ENCODE measurements around the gene DAAM2.

The DAAM2 gene

DNA sequence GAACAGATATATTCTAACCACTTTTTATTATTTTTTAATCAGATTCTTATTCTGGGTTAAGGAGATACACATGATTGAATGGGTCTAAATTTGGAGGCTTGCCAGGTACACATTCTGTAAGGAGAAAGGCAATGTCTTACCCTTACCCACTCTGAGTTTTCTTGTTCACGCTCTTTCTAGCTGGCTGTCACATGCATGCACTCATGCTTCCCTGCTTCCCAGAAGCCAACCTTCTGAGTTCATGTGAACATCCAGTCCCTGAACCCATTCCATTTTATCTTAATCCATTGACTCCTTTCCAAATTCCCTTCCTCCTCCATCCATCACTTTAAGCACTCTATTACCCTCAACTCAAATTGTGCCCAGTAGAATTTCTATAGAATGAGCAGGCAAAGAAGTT, 159.5 kb downstream of the DAAM2 start:
- DNase-seq (ENCODE audit: low read depth in 2 of 2, low spot score in 1 of 2): no peak

DNA sequence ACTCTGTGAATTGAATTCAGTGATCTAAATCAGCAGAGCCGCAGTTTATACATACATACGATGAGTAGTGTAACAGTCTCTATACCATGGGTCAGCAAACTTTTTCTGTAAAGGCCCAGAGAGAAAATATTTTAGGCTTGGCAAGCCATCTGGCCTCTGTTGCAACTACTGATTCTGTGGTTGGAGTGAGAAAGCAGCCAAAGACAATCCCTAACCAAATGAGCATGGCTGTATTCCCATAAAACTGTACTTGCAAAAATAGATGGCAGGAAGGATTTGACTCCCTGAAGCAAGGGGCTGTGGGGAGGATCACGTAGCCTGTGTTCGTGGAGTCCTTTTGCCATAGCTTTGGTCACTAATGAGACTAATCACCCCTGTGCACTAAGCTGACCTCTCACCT, 160.0 kb downstream of the DAAM2 start:
- DNase-seq (ENCODE audit: low read depth in 2 of 2, low spot score in 1 of 2): no peak

DNA sequence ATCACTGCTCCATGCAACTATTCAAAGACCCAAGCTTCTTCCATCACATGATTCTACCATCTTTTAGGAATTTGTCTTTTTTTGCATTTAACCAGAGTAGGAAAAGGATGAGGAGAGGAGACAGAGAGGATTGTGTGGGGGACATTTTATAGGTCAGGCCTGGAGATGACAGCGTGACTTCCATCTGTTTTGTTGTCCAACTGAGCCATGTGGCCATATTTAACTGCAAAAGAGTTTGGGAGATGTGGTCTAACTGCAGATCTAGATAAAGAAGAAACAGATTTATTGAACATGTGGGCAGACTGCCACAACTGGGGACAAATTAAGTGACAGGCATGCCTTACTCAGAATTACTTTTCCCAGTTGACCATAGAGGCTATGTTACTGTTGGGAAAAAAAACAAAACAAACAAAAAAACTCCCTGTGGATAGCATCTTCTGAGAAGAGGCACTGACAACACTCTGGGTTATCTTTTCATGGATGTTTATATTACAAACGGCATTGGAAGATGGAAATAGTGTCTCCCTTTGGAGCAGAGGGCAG, 161.0 kb downstream of the DAAM2 start:
- no peak for DNase-seq (ENCODE audit: low read depth in 2 of 2, low spot score in 1 of 2)
